NCI-H187 treated with DMSO at 0.1 percent for 48 hours (cell line): Measurements from ENCODE around the gene RPP25.

ENCODE experiments used
- DNase-seq: peaks from one replicate; lab custom pipeline; 2025; lab: John Stamatoyannopoulos, UW

The RPP25 gene, protein sequence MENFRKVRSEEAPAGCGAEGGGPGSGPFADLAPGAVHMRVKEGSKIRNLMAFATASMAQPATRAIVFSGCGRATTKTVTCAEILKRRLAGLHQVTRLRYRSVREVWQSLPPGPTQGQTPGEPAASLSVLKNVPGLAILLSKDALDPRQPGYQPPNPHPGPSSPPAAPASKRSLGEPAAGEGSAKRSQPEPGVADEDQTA

DNA sequence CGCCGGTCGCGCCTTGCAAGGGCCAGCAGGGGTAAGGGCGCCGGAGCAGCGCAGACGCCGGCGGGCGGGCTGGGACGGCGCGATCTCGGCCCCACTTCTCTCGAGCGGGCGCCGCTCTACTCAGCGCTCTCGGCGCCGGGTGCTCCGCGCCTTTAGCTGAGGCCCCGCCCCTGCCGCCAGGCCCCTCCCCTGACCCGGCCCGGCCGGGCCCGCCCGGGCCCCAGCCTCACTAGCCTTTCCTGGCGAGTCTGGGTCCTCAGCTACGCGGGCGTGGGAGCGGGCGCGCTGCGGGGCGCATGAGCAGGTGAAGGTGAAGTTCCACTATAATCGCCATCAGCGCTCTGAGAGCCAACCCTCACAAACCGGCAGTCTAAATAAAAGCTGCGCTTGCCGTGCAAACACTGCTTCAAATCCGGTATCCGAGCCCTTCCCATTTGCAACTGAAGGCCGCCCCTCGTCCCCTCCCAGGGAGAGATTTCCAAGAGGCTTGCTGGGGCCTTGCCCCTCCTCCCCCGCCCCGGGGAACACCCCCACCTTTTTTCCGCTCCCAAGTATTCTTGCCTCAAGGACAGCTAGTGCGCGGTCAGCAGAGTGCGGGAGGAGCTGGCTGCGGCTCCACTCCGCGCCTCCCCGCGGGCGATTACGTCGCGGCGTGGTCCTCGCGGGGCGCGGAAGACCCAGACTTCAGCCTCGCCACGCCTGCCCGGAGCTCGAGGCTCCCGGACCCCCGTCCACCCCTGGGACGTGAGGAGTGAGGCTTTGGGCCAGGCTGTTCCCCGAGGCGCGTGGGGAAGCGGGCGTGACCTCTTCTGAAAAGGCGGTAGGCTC, at the start of gene RPP25:
TSS of gene RPP25 (minus strand) at position 125 of the 828 bp plus-strand sequence. CDS start 189 bp downstream, outside the sequence.
- no peak for DNase-seq

- DNase-seq = no peak
These were observed 45.8 kb upstream of the RPP25 start for GRCh38 chr15:75002398-75002797.

GRCh38 chr15:75001310-75001709, 44.7 kb upstream of the RPP25 start:
- no peak for DNase-seq

- no peak for DNase-seq
These were observed 41.0 kb upstream of the RPP25 start for GRCh38 chr15:74997543-74997942.

DNA sequence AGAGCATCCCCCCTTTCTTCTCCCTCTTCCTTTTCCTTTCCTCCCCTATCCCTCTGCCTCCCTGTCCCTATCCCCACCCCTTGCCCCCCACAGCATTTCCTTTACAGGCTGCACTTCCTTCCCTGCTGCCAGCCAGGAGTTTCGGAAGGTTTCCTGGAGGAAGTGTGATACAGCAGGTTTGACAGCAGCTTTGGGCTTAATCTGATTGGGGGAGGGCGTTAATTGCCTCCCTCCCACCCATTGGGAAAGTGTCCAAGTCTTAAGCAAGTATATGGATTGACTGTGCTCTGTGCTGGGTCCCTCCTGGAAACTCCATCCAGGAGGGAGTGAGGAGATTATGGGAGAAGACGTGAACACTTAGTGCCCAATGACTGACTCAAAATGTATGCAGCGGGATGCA, 40.6 kb upstream of the RPP25 start:
- DNase-seq = no peak

DNA sequence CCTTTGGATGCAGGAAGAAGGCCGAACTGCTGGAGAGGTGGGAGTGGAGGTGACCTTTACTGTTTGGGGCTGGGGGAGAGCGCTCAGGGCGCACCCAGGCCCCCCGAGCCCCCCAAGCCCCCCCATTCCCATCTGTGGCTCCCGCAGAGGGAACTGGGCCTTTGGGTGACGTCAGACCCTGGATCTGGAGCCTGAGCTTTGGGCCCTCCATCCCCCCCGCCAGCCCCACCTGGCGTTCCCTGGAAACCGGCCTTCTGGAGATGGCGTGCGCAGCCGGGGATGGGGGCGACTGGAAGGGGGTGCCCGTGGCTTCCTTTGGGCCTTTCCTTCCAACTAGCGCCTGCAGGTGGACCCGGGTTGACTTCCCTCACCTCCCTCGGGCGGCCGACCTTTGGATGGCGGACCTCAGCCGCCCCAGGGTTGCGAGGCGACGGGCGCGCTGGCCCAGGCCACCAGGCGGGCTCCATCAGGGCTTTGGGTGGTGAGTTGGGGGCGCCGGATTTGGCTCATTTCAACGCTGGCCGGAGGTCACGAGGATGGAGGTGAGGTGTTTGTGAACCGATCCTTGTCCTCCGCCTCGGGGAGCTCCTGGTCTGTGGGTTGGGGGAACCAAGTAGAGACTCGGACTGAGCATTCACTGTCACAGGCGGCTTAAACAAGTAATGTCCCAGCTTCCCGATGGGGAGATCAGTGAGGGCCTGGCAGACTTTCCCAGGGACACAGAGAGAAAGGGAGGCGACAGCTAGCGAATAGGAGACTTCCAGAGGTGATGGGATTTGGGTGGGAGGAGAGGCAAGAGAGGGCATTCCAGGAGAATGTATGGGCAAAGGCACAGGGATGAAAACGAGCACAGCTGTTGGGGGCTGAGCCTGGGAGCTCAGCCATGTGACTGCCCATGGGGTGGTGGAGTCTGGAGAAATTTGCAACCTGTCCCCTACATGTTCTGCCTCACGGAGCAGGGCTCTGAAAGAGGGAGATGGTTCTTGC, 39.5 kb upstream of the RPP25 start:
- no peak for DNase-seq

DNA sequence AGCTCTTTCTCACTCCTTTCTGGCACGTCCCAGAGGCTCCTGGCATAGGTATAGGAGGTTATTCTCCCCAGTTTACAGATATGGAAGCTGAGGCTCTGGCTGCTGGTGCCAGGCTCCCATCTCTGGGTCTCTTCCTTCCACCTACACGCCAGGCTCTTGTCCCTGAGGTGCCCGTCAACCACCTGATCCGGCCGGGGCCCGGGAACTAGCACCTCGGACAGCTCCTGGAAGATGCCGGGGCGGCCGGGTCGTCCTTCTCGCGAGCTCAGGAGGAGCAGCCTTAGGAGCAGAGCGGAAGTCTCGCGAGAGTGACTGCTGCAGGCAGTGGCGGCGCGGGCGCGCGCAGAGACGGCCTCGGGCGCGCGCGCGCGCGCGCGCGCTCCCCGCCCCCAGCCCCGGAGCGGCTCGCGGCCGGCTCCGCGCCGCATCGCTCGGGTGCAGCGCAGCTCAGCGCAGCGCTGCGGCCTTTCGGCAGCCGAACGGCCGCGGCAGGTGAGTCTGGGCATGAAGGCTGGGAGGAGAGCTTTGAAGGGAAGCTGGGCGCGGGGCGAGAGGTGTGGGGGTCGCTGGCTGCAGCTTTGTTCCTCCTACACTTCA, 38.7 kb upstream of the RPP25 start, which contains the start of gene SCAMP5:
TSS of gene SCAMP5 (plus strand) at position 382 of the 597 bp plus-strand sequence. CDS start 16,277 bp downstream, outside the sequence.
- peak; percentile 84 for DNase-seq

DNA sequence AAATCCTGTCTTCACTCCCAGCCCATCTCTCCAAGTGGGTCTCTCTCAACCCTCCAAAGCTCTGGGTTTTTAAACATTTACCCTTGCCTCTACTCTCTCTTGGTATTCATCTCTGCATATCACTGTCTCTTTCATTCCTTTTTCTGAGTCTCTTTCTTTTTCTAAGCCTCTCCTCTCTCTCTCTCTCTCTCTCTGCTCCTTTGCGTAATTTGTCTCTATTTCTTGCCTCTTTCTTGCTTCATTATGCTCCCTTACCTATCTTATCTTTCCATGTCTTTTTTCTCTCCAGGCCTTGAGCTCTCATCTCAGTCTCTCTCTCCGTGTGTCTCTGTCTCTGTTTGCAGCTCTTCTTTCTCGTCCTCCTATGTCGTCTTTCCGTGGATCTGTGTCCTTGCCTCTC, 38.1 kb upstream of the RPP25 start:
- DNase-seq = no peak

- no peak for DNase-seq
These were observed 37.7 kb upstream of the RPP25 start for GRCh38 chr15:74994236-74994635.

- DNase-seq = no peak
These were observed 36.0 kb upstream of the RPP25 start for GRCh38 chr15:74992619-74993018.

- DNase-seq = no peak
These were observed 33.0 kb upstream of the RPP25 start for GRCh38 chr15:74989527-74989926.

- DNase-seq = no peak
These were observed 31.6 kb upstream of the RPP25 start for GRCh38 chr15:74988007-74988800.

DNA sequence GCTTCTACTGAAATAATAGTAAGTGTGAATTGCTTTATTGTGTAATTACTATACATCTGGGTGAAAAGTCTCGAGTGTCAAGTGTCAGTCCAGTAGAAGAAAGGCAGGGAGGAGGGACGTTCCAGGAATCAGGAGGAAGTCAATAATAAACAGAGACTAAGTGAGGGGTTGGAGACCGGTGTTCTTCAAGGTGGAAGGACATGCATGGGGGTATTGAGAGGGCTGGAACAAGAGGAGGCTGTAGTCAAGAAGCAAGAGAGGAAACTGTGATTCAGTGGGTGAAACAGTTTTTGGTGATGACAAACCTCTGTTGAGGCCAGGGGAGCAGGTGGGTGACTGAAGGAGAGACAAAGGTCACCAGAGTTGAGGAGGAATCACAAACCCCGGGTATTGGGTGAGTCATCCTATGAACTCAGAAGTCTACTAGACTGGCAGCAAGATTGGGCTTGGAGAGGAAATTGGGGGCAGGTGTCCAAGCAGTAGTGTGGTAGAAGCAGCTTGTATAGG, 27.2 kb upstream of the RPP25 start:
- DNase-seq = no peak

DNA sequence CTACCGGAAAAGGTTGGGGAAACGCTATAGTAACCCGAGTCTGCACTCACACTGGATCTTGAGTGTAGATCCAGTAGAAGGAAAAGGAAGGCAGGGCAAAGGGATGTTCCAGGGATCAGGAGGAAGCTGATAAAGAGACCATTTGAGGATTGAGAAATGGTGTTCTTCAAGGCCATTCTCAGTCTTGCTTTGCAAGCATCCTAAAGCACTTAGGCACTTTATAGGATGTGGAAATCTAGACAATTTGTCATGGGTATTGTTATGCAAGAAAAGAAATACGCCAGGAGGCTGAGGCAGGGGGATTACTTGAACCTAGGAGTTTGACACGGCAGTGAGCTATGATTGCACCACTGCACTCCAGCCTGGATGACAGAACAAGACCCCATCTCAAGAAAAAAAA, 25.6 kb upstream of the RPP25 start:
- no peak for DNase-seq

- peak; percentile 76 for DNase-seq
These were observed 21.9 kb upstream of the RPP25 start for GRCh38 chr15:74978503-74978902.

DNA sequence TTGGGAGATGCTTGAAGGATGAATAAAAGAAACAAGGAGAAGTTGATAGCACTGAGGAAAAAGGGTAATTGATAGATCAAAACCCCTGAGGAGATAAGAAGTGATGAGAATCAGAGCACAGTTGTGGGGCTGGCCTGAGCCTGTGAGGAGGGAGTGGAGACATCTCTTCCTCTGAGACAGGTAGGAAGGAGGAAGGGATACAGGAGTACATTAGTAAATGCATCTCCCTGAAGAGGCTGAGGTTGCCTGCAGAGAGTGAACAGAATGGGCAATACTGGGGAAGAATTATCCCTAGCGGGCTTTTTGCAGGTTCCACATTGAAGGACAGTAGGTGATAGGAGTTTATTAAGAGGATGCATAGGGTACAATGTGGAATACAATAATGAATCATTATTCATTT, 21.5 kb upstream of the RPP25 start:
- DNase-seq = no peak

DNA sequence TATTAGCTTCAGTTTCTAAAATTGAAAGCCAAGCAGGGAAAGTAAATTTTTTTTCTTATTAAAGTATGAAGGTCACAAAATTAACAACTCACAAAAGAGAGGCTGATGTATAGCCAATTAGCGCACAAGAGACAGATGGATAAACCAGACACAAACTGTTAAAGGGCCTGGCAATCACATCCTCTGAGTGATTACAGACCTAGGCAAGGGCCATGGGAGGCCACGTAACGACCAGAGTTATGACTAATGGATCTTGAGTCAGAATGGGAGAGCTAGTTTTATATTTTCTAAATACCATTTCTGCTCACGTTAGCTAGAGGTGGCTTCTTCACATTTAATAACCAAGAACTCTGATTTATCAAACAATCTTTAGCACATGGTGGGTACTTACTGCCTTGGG, 21.0 kb upstream of the RPP25 start:
- no peak for DNase-seq

GRCh38 chr15:74976159-74976558, 19.6 kb upstream of the RPP25 start:
- DNase-seq = no peak

DNA sequence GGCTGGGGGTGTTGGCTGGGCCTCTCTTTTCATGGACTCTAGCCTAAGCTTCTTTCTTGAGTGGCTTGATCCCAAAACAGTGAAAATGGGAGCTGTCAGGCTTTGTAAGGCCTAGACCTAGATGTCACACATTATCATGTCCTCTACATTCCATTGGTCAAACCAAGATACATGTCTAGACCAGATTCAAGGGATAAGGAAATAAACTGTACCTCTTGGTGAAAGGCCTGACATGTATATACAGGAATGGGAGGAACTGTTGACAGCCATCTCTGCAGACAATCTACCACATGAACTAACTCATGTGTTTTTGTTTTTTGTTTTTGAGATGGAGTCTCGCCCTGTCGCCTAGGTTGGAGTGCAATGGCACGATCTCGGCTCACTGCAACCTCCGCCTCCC, 11.1 kb upstream of the RPP25 start:
- no peak for DNase-seq

DNA sequence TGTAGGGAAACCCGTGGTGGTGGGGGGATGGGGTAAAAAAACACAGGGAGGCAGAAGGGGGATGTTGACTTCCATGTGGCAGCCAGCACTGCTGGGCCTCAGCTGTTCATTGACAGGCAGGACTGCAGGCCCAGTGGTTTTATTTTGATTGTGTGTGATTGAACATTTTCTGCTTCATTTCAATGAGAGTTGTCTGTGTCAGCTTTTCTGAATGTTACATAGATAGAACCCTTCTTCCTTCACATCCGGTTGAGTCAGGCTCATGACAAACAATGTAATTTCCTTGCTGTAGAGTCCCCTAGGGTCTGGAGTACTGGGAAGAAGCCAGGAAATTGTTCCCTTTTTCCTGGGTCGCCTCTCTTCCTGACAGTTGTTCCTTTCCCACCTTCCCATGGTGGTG, 8.2 kb upstream of the RPP25 start:
- no peak for DNase-seq

DNA sequence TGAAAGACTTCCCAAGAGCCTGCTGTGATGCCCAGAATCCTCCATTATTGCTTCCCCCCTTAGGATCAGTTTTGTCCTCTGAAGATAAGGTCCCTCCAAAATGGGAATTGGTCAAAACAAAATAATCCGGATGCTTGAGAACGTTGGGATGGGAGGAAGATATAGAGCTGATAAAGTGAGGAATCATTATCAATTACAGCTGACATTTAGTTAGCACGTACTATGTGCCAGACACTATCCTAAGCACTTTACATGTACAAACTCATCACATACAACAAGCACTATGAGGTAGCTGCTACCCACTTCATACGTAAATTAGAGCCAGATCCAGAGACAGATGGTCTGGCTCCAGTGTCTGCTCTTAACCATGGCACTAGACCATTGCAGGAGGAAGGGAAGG, 6.6 kb upstream of the RPP25 start:
- DNase-seq = no peak
